Adrenal gland (tissue), 12 donors: ENCODE data around the gene TTF2. TPM values are rescaled to one million over a fixed set of nuclear protein-coding genes. Genes with fewer than 3 reads are reported as not detected.

Source experiments
- DNase-seq, 7 donors: peaks; one replicate each; pipeline ENCODE4 v3.0.0-alpha.2; 2019 to 2020
- H3K27ac ChIP-seq, 5 donors: fragments of 200-600 bp; sonication (generic) in 4 of 5; 1 replicate in 3 of 5; 2 replicates in 2 of 5; pipeline versions ENCODE4 v1.5.1 to v1.8.0; 2016 to 2020; ENCODE audit warnings: mild to moderate bottlenecking in 1 of 5
- H3K27me3 ChIP-seq: fragments of 200-600 bp; 2 replicates; pipeline ENCODE4 v1.8.0; 2021
- H3K36me3 ChIP-seq, 2 donors: fragments of 200-600 bp; replicated peaks in 1 of 2; 1 replicate in 1 of 2; 2 replicates in 1 of 2; pipeline versions ENCODE4 v1.5.1 to v1.8.0; 2018 to 2022
- H3K4me1 ChIP-seq, 2 donors: fragments of 200-600 bp; replicated peaks in 1 of 2; 1 replicate in 1 of 2; 2 replicates in 1 of 2; pipeline versions ENCODE4 v1.5.1 to v1.8.0; 2018 to 2021
- H3K4me3 ChIP-seq, 4 donors: fragments of 200-600 bp; sonication (generic) in 3 of 4; one replicate each; pipeline ENCODE4 v1.5.1; 2016 to 2018
- H3K9me3 ChIP-seq, 3 donors: fragments of 200-600 bp; sonication (generic) in 1 of 3; replicated peaks in 1 of 3; 1 replicate in 2 of 3; 2 replicates in 1 of 3; pipeline versions ENCODE4 v1.5.1 to v1.8.0; 2016 to 2021
- CTCF ChIP-seq, 6 experiments: fragments of 450-650 bp in 4 of 6; fragments of 200-600 bp in 2 of 6; sonication (generic) in 1 of 6; IDR thresholded peaks; 1 replicate in 5 of 6; 2 replicates in 1 of 6; pipeline versions ENCODE4 v1.5.1 to v1.8.0; 2016 to 2021; ENCODE audit warnings: antibody characterized with exemption in 6 of 6, mild to moderate bottlenecking in 2 of 6, moderate library complexity in 1 of 6
- POLR2A ChIP-seq, 2 donors: fragments of 450-650 bp; IDR thresholded peaks; one replicate each; pipeline ENCODE4 v1.6.1; 2017; ENCODE audit warnings: antibody characterized with exemption in 2 of 2, mild to moderate bottlenecking in 2 of 2, moderate library complexity in 1 of 2
- WGBS, 4 donors: extraction: QIAGEN DNeasy Blood & Tissue Kit in 2 of 4; methylation state at CpG; one replicate each; pipeline versions ENCODE4 v1.1.5 to v1.1.7; 2013 to 2017; 5-methylcytosine and 5-hydroxymethylcytosine counted together
- intact Hi-C, 2 donors: fragments of 100-400 bp; cut with DNase I; formaldehyde crosslinking; loops; one replicate each; pipeline versions ENCODE4 v1.14.1 to v1.15.0; 2022 to 2023
- polyA plus RNA-seq, 3 donors: library from polyadenylated mRNA; stranded (reverse); fragments of 200-250 nt in 2 of 3; fragments of 350-450 nt in 1 of 3; fragmentation: Illumina TruSeq in 1 of 3; extraction: RNeasy Lipid Tissue Mini Kit (QIAGEN cat#74804) in 1 of 3; gene quantifications; one replicate each; pipeline ENCODE4 v1.2.3, GENCODE V29; 2013 to 2014
- total RNA-seq, 9 donors: library from RNA; depleted of rRNA in 4 of 9; stranded (reverse); fragments of >200 nt in 4 of 9; fragments of 120-200 nt in 1 of 9; fragmentation: NEBNext Ultra II Directional in 1 of 9; extraction: Animal tissue kit (Norgen Biotek cat#: 25700) in 1 of 9; gene quantifications; one replicate each; pipeline versions ENCODE4 v1.1.0 to v1.2.4, GENCODE V29; 2013 to 2023
- donor health status: healthy with polysubstance abuse.
- donor health status: Bipolar disorder and iron deficiency.
- donor health status: DM: yes; HTN: yes; CAD: no.
- donor health status: DM: no; HTN: no; CAD: no.
- donor health status: DM: no; HTN: no; CAD: no.
- donor health status: DM: yes; HTN: yes; CAD: no.

TTF2 gene
- total and polyA plus RNA-seq, 12 donors: 3.5 to 28.2 (median 19.2) TPM

- Histone ChIP-seq H3K27me3 (no peaks in the 10 kb centered on the region), H3K27ac (peak overlapping the region; percentile 73 to 90 (median 81)), H3K4me1 (peaks cover 19 to 23% of the 10 kb centered on the region in 2 donors), H3K36me3 (no peaks in the 10 kb centered on the region), H3K9me3 (no peaks in the 10 kb centered on the region), H3K4me3 (no peak overlapping the region)
- intact Hi-C loops: no loop called here
- whole genome bisulfite sequencing, 4 donors: 26 to 39% (median 33%) methylated on average over 7 of the region's 7 CpGs
- no peak for TF ChIP-seq CTCF (IDR thresholded peaks at IDR 0.05)
- peak in 1 of 2 donors; percentile 62 for TF ChIP-seq POLR2A (IDR thresholded peaks at IDR 0.05)
- DNase-seq: peak; percentile 62 to 84 (median 77)
Measured at GRCh38 chr1:117093091-117093534, 33.0 kb downstream of the TTF2 start.

- no peak overlapping the region for H3K4me3 ChIP-seq
- no peaks in the 10 kb centered on the region for H3K9me3 ChIP-seq
- no peaks in the 10 kb centered on the region for H3K27me3 ChIP-seq
- peak in 1 of 7 donors; percentile 61 for DNase-seq
- peak overlapping the region in 4 of 5 donors; percentile 37 to 90 (median 84) for H3K27ac ChIP-seq
- intact Hi-C loops: no loop called here
- no peaks in the 10 kb centered on the region for H3K36me3 ChIP-seq
- 88 to 96% (median 93%) methylated on average over 6 of the region's 6 CpGs for WGBS, 4 donors
- H3K4me1 ChIP-seq: peaks cover 19 to 23% of the 10 kb centered on the region in 2 donors
- TF ChIP-seq CTCF (IDR thresholded peaks at IDR 0.05) (peak in 4 of 6 experiments; percentile 22 to 29 (median 24)), POLR2A (IDR thresholded peaks at IDR 0.05) (no peak)
Measured at GRCh38 chr1:117093870-117094621, 33.9 kb downstream of the TTF2 start.

GRCh38 chr1:117094841-117095604 is 34.9 kb downstream of the TTF2 start:
- Histone ChIP-seq H3K4me1 (peaks cover 19 to 23% of the 10 kb centered on the region in 2 donors), H3K9me3 (no peaks in the 10 kb centered on the region), H3K4me3 (no peak overlapping the region), H3K27me3 (no peaks in the 10 kb centered on the region), H3K36me3 (no peaks in the 10 kb centered on the region), H3K27ac (no peak overlapping the region)
- WGBS, 4 donors: 85 to 89% (median 86%) methylated on average over 7 of the region's 7 CpGs
- TF ChIP-seq CTCF (IDR thresholded peaks at IDR 0.05): no peak
- intact Hi-C loops: no loop called here
- DNase-seq: no peak

- Histone ChIP-seq H3K36me3 (no peaks in the 10 kb centered on the region), H3K4me3 (no peak overlapping the region), H3K9me3 (no peaks in the 10 kb centered on the region), H3K4me1 (peaks cover 19 to 21% of the 10 kb centered on the region in 2 donors), H3K27me3 (no peaks in the 10 kb centered on the region), H3K27ac (no peak overlapping the region)
- DNase-seq: no peak
- WGBS, 4 donors: 90 to 99% (median 96%) methylated on average over 3 of the region's 3 CpGs
- intact Hi-C loops: no loop called here
- TF ChIP-seq CTCF (IDR thresholded peaks at IDR 0.05) (no peak), POLR2A (IDR thresholded peaks at IDR 0.05) (no peak)
Measured at GRCh38 chr1:117096951-117097408, 36.9 kb downstream of the TTF2 start.
